ENCODE results near the gene HUNK.

HUNK gene

DNA sequence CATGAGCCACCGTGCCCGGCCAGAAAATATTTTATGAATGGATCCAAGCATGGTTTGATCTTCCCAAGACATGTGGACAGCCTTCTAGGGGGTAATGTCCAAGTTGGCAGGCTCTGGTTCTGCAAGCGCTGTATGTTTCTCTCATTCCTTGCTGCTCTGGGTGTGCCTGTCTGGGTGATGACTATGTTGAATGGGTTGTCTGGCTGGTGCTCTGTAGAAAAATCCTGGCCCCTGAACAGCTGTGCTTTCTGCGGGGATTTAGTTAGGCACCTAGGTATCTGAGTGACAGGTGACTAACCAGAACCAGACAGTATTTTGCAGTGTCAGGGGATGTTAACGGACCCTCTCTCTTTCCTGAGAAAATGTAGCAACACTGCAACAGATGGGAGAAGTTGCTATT is 14.1 kb downstream of the HUNK start:
- no peaks in the 10 kb centered on the region for H3K27me3 ChIP-seq (ENCODE audit: insufficient read depth, low read depth)
- H3K4me2 ChIP-seq, result no peak overlapping the region
- no peak overlapping the region for H3K27ac ChIP-seq
- no peak overlapping the region for H2AFZ ChIP-seq (ENCODE audit: low read depth)
- no peaks in the 10 kb centered on the region for H4K20me1 ChIP-seq (ENCODE audit: insufficient read depth)
- H3K79me2 ChIP-seq (ENCODE audit: insufficient read depth, low read depth), result no peaks in the 10 kb centered on the region
- no peaks in the 10 kb centered on the region for H3K36me3 ChIP-seq (ENCODE audit: insufficient read depth)
- no peaks in the 10 kb centered on the region for H3K4me1 ChIP-seq (ENCODE audit: low read depth, poor library complexity, severe bottlenecking)
- H3K4me3 ChIP-seq (IDR thresholded peaks at IDR 0.05; ENCODE audit: insufficient read depth, low read depth, low read length), result no peak overlapping the region
- TF ChIP-seq, protein P1, sequence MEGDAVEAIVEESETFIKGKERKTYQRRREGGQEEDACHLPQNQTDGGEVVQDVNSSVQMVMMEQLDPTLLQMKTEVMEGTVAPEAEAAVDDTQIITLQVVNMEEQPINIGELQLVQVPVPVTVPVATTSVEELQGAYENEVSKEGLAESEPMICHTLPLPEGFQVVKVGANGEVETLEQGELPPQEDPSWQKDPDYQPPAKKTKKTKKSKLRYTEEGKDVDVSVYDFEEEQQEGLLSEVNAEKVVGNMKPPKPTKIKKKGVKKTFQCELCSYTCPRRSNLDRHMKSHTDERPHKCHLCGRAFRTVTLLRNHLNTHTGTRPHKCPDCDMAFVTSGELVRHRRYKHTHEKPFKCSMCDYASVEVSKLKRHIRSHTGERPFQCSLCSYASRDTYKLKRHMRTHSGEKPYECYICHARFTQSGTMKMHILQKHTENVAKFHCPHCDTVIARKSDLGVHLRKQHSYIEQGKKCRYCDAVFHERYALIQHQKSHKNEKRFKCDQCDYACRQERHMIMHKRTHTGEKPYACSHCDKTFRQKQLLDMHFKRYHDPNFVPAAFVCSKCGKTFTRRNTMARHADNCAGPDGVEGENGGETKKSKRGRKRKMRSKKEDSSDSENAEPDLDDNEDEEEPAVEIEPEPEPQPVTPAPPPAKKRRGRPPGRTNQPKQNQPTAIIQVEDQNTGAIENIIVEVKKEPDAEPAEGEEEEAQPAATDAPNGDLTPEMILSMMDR (conservative IDR thresholded peaks at IDR 0.05; ENCODE audit: low read depth, low read length), result no peak
- no peak overlapping the region for H3K9ac ChIP-seq

DNA sequence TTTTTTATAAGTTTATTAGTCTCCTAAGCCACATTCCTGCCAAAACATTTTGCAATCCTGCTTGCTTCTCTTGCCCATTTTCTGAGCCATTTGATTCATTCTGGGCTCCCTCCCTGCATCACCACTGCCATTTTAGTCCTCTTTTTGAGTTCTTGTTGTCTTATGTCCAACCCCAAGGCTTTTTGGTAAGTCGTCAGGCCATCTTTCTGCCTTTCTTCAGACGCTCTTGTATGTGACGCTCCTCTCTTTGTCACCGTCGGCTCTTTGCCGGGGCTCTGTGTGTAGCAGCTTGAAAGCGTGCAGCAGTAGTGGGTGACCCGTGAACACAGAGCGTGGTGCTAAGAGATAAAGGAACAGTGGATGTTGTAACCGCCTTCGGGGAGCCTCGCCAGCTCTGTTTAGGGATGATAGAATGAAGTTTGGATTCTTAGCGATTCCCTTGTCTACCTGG is 14.6 kb downstream of the HUNK start:
- H3K27me3 ChIP-seq (ENCODE audit: insufficient read depth, low read depth), result no peaks in the 10 kb centered on the region
- H3K9ac ChIP-seq, result no peak overlapping the region
- H3K79me2 ChIP-seq (ENCODE audit: insufficient read depth, low read depth), result no peaks in the 10 kb centered on the region
- H3K4me1 ChIP-seq (ENCODE audit: low read depth, poor library complexity, severe bottlenecking), result no peaks in the 10 kb centered on the region
- no peak overlapping the region for H3K27ac ChIP-seq
- TF ChIP-seq, protein P1 (conservative IDR thresholded peaks at IDR 0.05; ENCODE audit: low read depth, low read length), result no peak
- no peaks in the 10 kb centered on the region for H4K20me1 ChIP-seq (ENCODE audit: insufficient read depth)
- H3K36me3 ChIP-seq (ENCODE audit: insufficient read depth), result no peaks in the 10 kb centered on the region
- no peak overlapping the region for H3K4me3 ChIP-seq (IDR thresholded peaks at IDR 0.05; ENCODE audit: insufficient read depth, low read depth, low read length)
- no peak overlapping the region for H2AFZ ChIP-seq (ENCODE audit: low read depth)
- H3K4me2 ChIP-seq, result no peak overlapping the region

DNA sequence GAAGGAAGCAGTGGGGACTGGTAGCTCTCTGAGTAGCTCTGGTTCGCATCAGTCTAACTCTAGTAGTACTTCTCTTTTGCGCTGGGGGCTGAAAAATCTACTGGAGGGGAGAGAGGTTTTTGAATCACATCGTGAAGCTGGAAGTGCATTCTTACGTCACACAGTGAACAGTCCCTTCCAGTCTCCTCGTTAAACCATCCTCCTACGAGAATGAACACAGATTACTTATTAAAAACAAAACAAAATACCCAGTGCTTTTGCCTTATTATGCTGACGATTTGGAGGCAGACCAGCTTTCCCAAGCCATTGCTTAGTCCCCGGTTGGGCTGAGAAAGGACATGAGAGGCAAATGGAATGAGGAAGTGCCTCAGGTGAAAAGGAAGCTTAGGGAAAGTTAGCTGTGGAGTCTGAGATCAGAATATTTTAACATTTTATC is 16.1 kb downstream of the HUNK start:
- Histone ChIP-seq H4K20me1 (ENCODE audit: insufficient read depth) (no peaks in the 10 kb centered on the region), H3K27ac (no peak overlapping the region), H3K27me3 (ENCODE audit: insufficient read depth, low read depth) (no peaks in the 10 kb centered on the region), H3K4me3 (IDR thresholded peaks at IDR 0.05; ENCODE audit: insufficient read depth, low read depth, low read length) (no peak overlapping the region), H3K4me1 (ENCODE audit: low read depth, poor library complexity, severe bottlenecking) (no peaks in the 10 kb centered on the region), H3K4me2 (no peak overlapping the region), H3K79me2 (ENCODE audit: insufficient read depth, low read depth) (no peaks in the 10 kb centered on the region), H3K9ac (no peak overlapping the region), H3K36me3 (ENCODE audit: insufficient read depth) (no peaks in the 10 kb centered on the region), H2AFZ (ENCODE audit: low read depth) (no peak overlapping the region)
- TF ChIP-seq, protein P1 (conservative IDR thresholded peaks at IDR 0.05; ENCODE audit: low read depth, low read length), result no peak

DNA sequence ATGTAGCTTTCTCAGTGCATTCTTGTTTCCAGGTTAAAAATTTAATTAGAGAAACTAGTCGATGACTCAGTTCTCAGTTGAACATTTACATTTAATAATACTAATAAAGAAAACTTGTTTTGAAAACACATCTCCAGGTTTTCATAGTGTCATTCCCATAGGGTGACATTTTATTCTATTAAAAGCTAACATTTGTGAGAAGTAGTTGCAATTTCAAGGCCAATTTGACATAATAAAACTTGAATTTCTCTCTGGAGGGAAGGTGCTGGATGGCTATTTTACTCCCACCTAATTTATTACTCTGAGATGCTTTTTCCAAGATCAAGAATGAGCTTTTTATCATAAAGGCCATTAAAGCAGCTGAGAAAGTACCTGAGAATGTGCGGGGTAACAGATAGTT is 16.6 kb downstream of the HUNK start:
- no peak overlapping the region for H3K27ac ChIP-seq
- TF ChIP-seq, protein P1 (conservative IDR thresholded peaks at IDR 0.05; ENCODE audit: low read depth, low read length), result no peak

More for the DNA sequence above, 16.6 kb downstream of the HUNK start:
- no peaks in the 10 kb centered on the region for H3K4me1 ChIP-seq (ENCODE audit: low read depth, poor library complexity, severe bottlenecking)
- H3K4me3 ChIP-seq (IDR thresholded peaks at IDR 0.05; ENCODE audit: insufficient read depth, low read depth, low read length), result no peak overlapping the region
- H3K27me3 ChIP-seq (ENCODE audit: insufficient read depth, low read depth), result no peaks in the 10 kb centered on the region
- H2AFZ ChIP-seq (ENCODE audit: low read depth), result no peak overlapping the region
- no peaks in the 10 kb centered on the region for H4K20me1 ChIP-seq (ENCODE audit: insufficient read depth)
- no peak overlapping the region for H3K4me2 ChIP-seq
- H3K36me3 ChIP-seq (ENCODE audit: insufficient read depth), result no peaks in the 10 kb centered on the region
- no peaks in the 10 kb centered on the region for H3K79me2 ChIP-seq (ENCODE audit: insufficient read depth, low read depth)
- H3K9ac ChIP-seq, result no peak overlapping the region
